Lung microvascular endothelial cell (primary cell): ENCODE results near the gene PFDN1. TPM values are rescaled to one million over a fixed set of nuclear protein-coding genes. Genes with fewer than 3 reads are reported as not detected.

Source experiments
- DNase-seq, 2 donors: peaks; one replicate each; pipeline versions ENCODE4 v3.0.0 to v3.0.0-alpha.2; 2010; ENCODE audit warnings: low read depth in 2 of 2
- total RNA-seq: library from RNA; depleted of rRNA; stranded (reverse); fragments of >200 nt; gene quantifications from 2 replicates; pipeline ENCODE4 v1.2.1, GENCODE V29; 2014

Gene PFDN1
- total RNA-seq, 1 donor from 2014 or later = 61.9 TPM

DNA sequence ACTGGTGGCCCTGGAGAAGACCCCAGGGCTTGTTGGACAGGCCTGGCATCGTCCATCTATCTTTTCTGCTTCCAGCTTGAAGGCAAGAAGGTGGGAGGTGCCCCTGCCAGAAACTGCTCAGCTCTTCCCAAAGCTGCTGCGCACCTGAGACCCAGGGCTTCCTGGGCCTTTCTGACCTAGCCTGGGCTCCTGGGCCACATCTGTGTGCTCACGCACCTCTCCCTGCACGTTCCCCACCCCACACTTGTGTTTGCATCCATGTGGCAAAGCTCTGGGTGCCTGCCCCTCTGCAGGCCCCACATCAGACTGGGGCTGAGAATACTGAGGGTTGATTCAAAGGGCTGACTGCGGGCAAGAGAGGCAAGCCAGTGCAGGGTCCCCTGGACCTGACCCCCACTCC is 63.4 kb downstream of the PFDN1 start:
- DNase-seq = no peak

DNA sequence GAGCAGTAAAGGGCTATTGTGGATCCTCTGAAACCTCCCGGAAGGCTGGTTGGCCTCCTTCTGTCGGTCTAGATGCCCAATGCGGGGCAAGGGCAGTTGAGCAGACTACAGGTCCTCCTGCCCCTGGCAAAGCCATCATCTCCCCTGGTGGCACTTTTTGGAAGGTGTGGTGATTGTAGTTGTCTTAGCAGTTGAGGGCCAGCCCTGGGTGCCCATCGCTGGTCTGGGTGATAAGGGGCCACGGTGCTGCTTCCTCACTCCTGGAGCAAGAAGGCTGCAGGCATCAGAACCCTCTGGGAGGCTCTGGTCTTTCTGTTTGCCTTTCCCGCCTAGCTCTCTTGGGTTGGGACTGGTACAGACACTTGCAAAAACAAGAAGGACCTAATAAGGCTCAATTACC is 64.1 kb downstream of the PFDN1 start:
- no peak for DNase-seq

DNA sequence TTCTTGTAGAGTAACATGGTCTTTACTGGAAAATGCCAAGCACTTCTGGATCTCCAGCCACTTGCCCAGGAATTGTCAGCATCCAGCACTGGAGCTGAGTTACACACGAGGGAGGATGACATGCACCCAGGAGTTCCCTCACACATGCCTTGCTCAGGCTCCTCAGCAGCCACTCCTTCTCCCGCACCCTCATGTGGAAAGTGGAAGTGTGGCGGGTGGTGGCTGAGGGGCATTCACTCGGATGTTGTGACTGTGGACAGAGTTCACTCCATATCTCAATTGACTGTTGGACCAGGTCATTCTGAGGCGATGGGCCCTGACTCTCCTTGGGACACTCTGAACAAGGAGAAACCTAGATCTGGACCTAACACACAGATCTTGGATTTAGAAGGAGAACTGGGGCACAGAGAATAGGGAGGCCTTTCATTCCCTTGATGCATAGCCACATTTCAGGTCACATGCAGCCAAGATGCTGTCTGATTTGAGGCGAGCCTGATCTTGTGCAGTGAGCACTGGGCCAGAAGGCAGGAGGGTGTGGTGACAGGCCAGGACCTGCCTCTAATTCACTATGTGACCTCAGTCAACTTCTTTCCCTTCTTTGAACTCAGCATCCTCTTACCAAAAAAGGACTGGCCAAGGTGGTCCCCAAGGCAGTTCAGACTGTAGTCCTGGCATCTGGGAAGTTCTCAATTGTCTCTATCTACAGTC is 65.9 kb downstream of the PFDN1 start:
- no peak for DNase-seq

DNA sequence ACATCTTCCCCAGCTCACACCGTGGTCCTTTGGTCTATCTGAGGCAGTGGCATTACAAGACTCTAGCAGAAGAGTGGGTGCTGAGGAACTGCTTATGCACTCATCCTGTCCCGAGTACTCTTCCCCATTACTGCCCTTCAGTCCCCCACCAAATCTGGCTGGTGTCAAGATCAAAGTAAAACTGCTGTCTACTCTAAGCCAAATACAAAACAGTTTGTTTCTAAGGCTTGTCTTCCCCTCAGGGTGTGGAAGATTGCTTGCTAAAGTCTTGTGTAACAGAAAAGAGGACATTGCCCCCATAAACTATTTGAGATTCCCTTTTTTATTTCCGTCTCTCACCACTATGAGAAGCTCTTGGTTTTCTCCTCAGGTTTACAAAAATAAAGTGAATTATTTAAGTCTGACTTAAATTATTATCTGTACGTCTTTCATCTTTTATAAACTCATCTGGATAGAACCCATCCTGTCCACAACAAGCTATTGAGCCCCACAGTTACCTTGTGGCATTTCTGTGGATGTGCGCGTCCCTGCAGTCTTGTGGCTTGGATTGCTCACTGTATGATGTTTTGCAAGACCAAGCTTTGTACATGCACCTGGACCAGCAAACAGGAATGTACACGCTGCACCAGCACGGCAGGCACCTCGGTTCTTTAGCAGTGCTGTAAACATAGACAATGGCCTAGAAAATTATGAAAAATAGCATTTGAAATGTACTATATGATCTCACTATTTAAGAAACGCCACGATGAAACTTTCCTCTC is 66.9 kb downstream of the PFDN1 start:
- no peak for DNase-seq

DNA sequence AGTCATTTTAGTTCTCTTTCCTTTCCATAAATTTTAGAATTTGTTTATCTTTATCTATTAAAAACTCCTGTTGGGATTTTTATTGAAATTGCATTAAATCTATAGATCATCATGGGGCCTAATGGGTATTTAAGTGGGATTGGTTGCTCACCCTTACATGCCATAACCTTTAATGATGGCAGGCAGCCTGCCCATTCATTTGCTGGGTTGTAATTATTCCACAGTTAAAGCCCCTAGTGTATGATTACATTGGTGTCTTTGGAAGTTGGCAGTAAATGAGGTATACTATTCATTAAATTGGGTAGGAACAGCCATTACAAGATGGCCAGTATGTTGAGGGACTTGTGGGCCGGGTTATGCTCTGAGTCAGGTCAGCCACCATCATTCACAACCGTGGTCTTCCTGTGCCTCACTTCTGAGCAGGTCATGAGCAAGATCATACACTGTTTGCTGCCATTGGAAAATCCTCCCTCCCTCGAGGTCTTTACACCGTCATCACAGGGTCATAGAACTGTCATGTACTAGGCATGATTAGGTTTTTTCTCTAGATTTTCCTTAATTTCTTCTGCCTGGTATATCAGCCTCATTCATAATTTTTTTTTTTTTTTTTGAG is 68.4 kb downstream of the PFDN1 start:
- no peak for DNase-seq

DNA sequence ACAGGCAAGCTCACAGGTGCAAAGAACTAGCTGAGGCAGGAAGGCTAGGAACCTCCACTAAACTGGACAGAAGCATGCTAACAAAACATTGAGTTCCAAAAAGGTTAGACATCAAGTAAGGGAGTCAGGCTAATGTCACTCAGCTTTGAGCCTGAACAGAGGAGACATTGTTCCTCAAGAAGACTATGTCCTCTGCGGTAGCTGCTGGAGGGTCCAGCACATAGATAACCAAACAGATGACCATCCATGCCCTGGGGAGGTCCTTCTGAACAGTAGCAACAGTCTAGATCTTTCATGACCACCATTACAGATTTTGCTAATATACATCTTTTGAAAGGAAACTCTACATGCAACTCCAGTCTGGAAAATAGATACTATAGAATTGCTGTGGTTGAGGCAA is 70.2 kb downstream of the PFDN1 start:
- no peak for DNase-seq

DNA sequence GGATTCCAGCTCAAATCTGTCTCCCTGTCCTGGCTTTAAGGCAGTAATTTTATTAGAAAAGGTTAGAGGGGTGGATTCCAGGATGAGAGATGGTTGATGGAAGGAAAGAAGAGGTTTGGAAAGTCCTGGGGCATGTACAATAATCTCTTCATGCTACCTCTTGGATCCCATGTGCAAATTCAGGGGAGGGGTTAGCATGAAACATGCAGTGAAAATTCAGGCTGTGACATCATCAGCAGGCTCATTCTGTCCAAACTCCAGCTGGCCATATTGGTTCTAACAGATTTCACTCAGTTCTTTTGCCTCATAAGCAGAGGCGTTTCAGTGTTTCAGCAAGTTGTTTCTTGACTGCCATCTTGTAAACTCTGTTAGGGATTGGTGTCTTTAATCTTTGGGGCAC is 72.5 kb downstream of the PFDN1 start:
- DNase-seq = no peak

DNA sequence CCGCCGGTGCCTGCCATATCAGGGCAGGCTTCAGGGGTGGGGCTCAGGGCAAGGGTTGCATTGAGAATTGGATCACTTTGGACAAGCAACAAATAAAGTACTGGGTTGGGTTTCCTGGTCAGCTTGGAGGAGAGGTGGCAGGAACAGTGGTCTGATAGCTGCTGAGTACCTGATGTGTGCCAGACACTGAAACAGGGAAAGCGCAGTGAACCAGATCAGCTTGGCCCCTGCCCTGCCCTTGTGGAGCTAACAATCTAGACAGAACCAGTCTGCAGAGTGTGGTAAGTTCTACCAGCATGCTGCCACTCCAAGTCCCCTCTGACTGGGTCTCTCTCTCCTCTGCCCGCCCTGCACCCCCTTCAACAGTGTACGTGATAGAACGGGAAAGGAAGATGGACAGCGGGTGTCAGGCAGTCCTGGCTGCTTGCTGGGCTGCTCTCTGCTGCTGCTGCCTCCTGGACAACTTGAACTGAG is 74.5 kb downstream of the PFDN1 start:
- no peak for DNase-seq

DNA sequence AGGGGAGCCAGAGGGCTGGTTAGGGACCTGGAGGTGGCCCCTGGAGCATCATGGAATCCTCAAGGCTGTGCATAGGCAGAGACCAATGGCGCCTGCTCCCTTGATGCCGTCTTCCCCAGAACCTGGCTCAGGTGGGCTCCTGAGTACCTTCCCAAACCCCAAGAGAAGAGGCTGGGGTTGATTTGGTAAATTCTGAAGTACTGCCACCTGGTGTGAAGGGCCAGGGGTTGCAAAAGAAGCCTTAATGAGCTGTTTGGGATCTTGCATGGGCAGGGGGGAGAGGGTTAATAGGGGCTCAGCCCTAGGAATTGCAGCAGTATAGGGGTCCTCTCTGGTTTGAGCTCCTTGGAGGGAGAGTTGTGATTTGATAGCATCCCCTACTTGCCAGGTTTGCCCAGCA is 75.9 kb downstream of the PFDN1 start:
- DNase-seq = no peak

DNA sequence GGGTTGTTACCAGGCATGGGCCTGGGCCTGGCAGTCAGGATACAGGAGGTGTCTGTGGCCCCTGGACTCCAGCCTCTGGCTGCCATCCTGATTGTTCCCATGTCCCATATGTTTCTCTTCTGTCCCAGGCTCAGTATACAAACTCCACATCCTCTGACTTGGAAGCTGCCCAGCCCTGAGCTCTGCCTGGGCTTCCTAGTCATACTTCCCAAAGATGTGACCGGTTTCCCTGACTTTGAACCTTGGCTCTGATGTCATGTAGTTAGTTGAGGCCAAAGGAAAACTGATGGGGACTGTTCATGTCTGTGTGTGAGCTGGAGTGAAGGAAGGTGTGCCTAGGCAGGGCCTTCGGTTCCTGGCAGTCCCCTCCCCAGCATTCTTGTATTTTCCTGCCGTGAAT is 77.5 kb downstream of the PFDN1 start:
- DNase-seq = peak in 1 of 2 donors; percentile 48

DNA sequence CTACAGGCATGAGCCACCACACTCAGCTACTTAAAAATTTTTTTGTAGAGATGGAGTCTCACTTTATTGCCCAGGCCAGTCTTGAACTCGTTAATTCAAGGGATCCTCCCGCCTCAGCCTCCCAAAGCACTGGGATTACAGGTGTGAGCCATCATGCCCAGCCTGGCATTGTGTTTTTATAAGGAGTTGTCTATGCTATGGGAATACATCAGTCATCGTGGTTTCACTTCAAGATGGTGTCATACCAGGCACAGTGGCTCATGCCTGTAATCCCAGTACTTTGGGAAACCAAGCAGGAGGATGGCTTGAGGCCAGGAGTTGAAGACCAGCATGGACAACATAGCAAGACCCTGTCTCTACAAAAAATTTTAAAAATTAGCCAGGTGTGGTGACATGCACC is 78.2 kb downstream of the PFDN1 start:
- DNase-seq = no peak

DNA sequence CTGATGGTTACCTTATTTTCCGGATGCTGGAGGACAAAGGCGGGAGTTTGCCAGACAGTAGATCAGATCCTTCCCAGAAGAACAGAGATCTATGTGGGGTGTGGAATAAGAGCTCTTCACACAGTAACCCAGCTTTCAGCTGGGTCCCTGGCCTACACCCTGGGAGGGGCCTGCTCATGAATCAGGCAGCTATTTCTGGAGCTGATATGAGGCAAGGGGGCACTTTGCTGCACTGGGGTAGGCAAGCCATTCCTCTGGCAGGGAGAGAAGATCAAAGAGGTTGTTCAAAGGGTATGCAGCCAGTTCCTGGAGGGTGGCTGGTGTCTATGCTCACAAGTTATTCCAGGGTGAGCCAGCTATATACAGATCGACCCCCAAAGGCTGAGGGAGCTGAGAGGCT is 79.3 kb downstream of the PFDN1 start:
- no peak for DNase-seq

DNA sequence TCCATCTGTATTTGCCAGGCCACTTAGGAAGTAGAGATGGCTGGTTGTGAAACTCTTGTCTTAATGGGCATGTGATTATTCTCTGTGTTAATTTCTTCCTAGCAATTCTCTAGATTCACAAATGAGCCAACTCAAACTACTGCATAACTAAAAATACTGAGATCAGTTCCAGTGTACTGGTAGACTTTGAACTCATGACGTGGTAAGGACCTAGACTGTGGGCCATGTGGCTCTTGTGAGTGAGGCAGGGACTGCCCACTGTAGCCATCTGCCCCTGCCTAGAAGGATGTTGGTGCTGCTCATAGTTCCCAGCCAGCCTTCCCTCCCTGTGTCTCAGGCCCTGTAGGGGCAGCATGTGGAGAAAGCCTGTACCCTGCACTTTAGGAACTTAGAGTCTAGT is 80.5 kb downstream of the PFDN1 start:
- DNase-seq = no peak

DNA sequence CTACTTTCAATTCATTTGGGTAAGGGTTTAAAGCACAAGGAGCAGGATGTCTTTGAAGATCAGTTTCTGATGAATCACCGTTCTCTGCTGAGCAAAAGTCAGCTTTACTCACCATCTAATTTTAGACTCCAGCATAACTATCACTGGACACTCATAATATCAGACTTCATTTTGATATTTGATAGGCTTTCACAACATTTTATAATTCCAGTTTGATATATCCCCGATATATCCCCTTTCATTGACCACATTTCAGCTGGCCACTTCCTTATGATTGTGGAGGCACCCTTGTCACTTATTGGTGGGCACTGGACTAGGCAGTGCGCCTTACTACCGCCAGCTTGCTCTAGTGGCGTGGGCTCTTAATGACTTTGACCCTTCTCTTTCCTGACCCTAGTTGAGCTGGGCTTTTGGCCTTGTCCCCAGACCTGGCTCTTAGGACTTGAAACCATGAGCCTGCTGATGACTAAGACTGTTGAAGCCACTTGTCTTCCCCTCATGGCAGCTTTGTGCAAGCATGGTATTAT is 81.1 kb downstream of the PFDN1 start:
- DNase-seq = peak in 1 of 2 donors; percentile 82

DNA sequence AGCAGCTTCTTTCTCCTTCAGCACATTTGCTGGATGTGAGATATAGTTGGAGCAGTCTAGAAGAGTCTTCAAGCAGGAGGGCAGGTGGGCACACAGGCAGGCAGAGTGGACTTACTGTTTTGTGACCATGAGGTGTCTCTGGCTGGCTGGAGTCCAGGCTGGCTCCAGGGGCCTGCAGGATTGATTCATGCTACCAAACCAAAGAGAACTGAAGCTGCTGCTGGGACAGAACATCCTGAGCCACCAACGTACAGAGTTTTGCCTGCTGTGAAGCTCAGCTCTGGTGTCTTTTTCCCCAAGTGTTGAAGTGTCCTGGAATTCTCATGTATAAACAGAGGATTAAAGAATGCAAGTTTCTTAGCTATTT is 82.2 kb downstream of the PFDN1 start:
- no peak for DNase-seq

DNA sequence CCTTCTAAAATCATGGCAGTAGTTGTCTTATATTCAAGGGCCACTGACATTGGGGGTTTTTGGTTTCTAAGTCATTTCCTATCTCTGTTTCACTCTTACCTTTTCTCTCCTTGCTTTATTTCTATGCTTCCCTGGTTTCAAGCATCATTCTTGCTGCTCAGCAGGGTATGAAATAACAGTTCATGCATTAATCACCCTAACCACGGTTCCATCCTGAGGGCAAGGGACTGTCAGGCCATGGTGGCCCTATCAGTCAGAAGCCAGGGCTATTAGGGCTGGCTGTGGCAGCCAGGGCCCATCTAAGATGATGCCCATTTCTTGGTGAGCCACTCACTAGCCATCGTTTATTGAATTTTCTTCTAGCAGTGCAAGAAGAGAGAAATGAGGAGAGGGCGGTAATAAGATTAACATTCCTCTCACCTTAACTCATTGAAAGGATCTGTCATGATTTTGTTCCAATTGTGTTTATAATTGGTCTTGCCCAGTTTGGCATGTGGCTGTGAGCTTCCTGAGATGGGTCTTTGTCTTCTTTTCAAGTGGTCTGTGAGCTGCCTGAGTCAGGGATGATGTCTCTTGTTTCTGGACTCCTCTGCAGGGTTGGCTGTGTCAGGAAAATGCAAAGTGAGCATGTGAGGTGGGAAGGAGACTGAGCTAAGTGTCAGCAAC is 82.7 kb downstream of the PFDN1 start:
- DNase-seq = peak in 1 of 2 donors; percentile 28

DNA sequence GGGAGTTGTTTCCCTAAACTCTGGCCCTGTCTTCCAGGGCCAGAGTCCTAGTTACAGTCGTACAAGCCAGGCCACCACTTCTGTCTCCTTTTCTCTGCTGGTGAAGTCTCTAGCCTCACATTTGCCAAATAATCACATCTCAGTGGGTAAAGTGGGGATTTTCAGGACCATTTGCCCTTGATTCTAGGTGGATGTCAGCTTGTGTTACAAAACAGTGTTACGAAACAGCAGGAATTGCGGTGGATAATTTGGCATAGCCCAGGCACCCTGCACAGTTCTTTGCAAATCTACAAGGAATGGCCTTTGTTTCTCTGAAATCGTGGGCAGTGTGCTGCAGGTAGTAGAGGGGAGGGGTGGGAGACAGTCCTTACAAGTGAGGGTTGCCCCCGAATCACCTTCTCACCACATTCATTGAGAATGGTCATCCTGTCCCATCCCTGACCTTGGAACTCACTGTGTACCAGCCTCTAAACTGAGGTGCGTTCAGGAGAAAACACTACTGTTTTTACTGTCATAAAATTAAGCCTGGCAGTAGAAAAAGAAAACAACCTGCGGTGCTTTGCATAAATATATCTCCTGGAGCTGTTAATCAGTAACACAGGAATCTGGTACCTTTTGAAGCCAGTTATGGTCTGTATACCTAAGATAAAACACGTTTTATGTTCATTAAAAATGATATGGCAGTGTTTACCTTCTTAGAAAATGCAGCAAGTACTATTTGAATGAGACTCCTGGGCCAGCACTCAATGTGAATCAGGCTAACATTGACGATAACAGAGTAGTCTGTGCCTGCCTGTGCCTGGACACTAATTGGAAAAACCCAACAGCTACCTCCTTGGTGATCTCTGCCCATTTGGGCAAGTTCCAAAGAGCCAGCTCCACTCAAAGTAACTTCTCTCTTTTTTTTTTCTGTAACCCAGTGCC is 83.6 kb downstream of the PFDN1 start:
- no peak for DNase-seq

DNA sequence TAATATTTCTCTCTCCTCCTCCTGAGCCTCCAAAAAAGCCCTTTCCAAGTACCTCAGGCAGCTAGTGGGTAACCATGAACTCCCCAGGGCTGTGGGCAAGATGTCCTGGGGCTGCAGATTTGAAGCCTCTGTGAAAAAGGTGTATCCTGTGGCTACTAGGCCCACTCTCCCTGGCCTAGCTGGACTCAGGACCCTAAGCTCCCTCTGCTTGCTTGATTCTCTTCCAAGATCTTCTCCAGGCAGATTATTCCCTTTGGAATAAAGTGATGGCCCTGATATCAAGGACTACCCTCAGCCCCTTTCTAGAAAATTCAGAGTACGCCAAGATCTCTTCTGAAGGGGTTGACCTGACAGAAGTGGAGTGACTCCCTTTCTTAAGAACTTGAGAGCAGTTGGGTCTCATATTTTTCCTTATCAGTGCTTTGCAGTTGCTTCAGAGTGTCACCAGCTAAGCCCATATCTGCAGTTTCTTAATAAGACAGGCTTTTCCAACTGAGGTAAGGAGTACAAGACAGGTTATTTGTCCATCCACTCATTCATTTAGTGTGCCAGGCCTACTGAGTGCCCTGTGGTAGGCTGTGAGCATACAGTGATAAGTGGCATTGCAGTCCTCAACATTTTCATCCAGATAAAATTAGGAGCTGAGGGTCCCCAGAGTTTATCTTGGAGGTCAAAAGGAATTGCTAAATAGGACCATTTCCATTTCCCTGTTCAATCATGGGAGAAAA is 85.4 kb downstream of the PFDN1 start:
- DNase-seq = no peak

DNA sequence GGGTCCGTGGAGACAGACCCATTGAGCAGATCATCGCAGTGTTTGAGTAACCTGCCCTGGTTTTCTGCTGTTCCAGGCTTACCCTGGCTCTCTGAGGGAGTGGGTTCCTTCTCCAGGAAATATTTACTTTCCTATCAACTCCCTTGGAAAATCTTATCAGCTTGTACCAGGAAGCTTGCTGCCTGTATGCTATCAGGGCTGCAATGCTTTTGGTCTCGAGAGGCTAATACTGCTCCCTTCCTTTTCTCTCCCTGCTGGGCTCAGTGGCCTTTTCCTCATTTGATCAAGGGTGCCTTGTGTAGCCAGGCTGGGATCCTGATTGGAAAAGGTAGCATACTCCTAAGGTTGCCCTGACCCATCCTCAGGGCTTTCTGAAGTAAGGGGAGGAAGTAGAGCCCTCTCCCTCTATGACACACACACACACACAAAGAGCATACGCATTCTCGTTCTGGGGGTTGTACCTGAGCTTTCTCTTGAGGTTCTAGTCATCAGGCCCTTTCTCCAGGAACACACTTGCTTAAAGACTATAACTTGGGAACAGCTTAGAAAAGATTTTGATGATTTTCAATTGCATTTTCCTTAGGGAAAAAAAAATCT is 86.3 kb downstream of the PFDN1 start:
- DNase-seq = no peak

DNA sequence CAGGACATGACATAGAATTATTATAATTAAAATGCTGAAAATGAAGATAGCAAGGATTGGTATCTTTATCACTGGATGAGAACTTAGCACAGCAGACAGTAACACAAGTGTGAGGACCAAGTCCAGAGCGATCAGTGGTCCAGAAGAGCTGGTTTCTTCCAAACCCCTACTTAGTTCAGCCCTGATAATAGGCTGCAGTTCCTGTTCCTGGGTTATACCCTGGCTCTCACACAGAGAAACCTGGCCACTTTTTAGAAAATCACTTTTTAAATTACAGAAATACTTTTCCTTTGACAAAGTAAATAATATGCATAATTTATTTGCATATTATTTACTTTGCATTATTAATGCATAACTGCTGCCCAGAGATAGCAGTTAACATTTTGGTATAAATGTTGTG is 87.6 kb downstream of the PFDN1 start:
- no peak for DNase-seq
